Activated CD4-positive, CD25-positive, alpha-beta regulatory T cell treated with anti-CD3 and anti-CD28 coated beads, Interleukin-2, amount 50 U/mL, for 24 hours (primary cell): ENCODE measurements around the gene TTLL8.
"Not testable (repeated sequence)": the region's sequence is repeated elsewhere in the genome, so short reads cannot be mapped to it uniquely, and the experiment has no call there.

Experiments used
- ATAC-seq, 2 donors: fragments of 150-1000 bp; cut with Tn5 transposase; one replicate each; pipeline ENCODE4 v1.10.0; 2021; ENCODE audit warnings: mild to moderate bottlenecking in 1 of 2, moderate library complexity in 1 of 2

TTLL8 gene

GRCh38 chr22:50058061-50058905 is at the start of gene TTLL8:
TTLL8 (minus strand) TSS chr22:50058298.
- ATAC-seq = no peak

- no peak for ATAC-seq
Measured at GRCh38 chr22:50107529-50107928, 49.4 kb upstream of the TTLL8 start.

- peak; percentile 41 to 44 for ATAC-seq
Measured at GRCh38 chr22:50105208-50106100, 47.4 kb upstream of the TTLL8 start.

- no peak for ATAC-seq
Measured at GRCh38 chr22:50104141-50104544, 46.0 kb upstream of the TTLL8 start.

- ATAC-seq = no peak
Measured at GRCh38 chr22:50102946-50103345, 44.8 kb upstream of the TTLL8 start.

GRCh38 chr22:50101870-50102565 is 43.9 kb upstream of the TTLL8 start:
- ATAC-seq = no peak

GRCh38 chr22:50098052-50098451 is 40.0 kb upstream of the TTLL8 start:
- ATAC-seq = no peak

- ATAC-seq = no peak
Measured at GRCh38 chr22:50092342-50092741, 34.2 kb upstream of the TTLL8 start.

GRCh38 chr22:50091092-50091768 is 33.1 kb upstream of the TTLL8 start:
- ATAC-seq = no peak

- ATAC-seq = no peak
Measured at GRCh38 chr22:50090412-50090714, 32.3 kb upstream of the TTLL8 start.

GRCh38 chr22:50089682-50090411 is 31.7 kb upstream of the TTLL8 start, which contains the start of gene MOV10L1:
MOV10L1 (plus strand) TSS chr22:50090006; CDS start chr22:50090089, 83 bp downstream.
- ATAC-seq = no peak

GRCh38 chr22:50089231-50089630 is 31.1 kb upstream of the TTLL8 start:
- ATAC-seq = no peak

- ATAC-seq = no peak
Measured at GRCh38 chr22:50088096-50088495, 30.0 kb upstream of the TTLL8 start.

GRCh38 chr22:50087646-50088045 is 29.5 kb upstream of the TTLL8 start:
- ATAC-seq = no peak

- ATAC-seq = not testable (repeated sequence)
Measured at GRCh38 chr22:50086975-50087374, 28.9 kb upstream of the TTLL8 start.

- no peak for ATAC-seq
Measured at GRCh38 chr22:50086526-50086925, 28.4 kb upstream of the TTLL8 start.

GRCh38 chr22:50085211-50085972 is 27.3 kb upstream of the TTLL8 start, which contains the start of gene MLC1:
MLC1 (minus strand) TSS chr22:50085426; CDS start chr22:50084902, 524 bp downstream.
- peak in 1 of 2 donors; percentile 27 for ATAC-seq

GRCh38 chr22:50084614-50085021 is 26.5 kb upstream of the TTLL8 start:
- no peak for ATAC-seq

- no peak for ATAC-seq
Measured at GRCh38 chr22:50084080-50084477, 26.0 kb upstream of the TTLL8 start.

GRCh38 chr22:50083462-50084079 is 25.5 kb upstream of the TTLL8 start:
- no peak for ATAC-seq
